GM06990 (cell line): ENCODE data around the gene NOD1.

ENCODE experiments used
- DNase-seq: peaks from one replicate; pipeline ENCODE4 v3.0.0-alpha.2; 2011; ENCODE audit not compliant: insufficient read length; ENCODE audit errors: extremely low read depth
- H3K27me3 ChIP-seq: replicated peaks from 2 replicates; pipeline ENCODE4 v1.6.0; 2011; ENCODE audit warnings: low read length; ENCODE audit not compliant: control insufficient read depth, insufficient read depth
- H3K36me3 ChIP-seq: 2 replicates; pipeline ENCODE4 v1.5.1; 2011; ENCODE audit warnings: low read length; ENCODE audit not compliant: control insufficient read depth, insufficient read depth
- H3K4me3 ChIP-seq: replicated peaks from 2 replicates; pipeline ENCODE4 v1.5.1; 2011; ENCODE audit warnings: low read depth, mild to moderate bottlenecking, control low read depth, low read length
- TF ChIP-seq, protein P1 (sequence below): IDR thresholded peaks from 2 replicates; pipeline ENCODE4 v1.5.1; 2011; ENCODE audit warnings: low read length, control low read depth, mild to moderate bottlenecking, inconsistent platforms; ENCODE audit not compliant: insufficient read depth, poor library complexity, severe bottlenecking

NOD1 gene

DNA sequence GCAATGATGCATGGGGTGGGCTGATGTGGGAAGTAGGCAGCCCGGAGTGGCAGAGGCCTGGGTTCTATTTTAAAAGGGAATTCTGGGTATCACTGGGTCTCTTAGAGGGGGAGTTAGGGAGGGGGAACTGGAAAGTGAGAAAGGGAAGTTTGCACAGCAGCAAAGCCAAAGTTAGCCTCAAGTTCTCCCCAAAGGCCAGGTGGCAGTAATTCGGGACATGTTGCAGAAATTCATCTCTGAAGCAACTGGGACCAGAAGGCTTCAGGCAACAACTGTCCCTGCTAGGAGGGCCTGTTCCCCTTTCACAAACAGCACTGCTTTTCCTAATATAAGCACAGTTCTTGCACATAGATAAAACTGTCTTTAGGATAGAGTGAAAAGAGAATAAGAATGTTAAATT lies 67.4 kb downstream of the NOD1 start:
- DNase-seq: no peak
- Histone ChIP-seq H3K27me3 (no peaks in the 10 kb centered on the region), H3K36me3 (no peaks in the 10 kb centered on the region), H3K4me3 (no peak overlapping the region)
- TF ChIP-seq, protein P1, sequence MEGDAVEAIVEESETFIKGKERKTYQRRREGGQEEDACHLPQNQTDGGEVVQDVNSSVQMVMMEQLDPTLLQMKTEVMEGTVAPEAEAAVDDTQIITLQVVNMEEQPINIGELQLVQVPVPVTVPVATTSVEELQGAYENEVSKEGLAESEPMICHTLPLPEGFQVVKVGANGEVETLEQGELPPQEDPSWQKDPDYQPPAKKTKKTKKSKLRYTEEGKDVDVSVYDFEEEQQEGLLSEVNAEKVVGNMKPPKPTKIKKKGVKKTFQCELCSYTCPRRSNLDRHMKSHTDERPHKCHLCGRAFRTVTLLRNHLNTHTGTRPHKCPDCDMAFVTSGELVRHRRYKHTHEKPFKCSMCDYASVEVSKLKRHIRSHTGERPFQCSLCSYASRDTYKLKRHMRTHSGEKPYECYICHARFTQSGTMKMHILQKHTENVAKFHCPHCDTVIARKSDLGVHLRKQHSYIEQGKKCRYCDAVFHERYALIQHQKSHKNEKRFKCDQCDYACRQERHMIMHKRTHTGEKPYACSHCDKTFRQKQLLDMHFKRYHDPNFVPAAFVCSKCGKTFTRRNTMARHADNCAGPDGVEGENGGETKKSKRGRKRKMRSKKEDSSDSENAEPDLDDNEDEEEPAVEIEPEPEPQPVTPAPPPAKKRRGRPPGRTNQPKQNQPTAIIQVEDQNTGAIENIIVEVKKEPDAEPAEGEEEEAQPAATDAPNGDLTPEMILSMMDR: no peak

DNA sequence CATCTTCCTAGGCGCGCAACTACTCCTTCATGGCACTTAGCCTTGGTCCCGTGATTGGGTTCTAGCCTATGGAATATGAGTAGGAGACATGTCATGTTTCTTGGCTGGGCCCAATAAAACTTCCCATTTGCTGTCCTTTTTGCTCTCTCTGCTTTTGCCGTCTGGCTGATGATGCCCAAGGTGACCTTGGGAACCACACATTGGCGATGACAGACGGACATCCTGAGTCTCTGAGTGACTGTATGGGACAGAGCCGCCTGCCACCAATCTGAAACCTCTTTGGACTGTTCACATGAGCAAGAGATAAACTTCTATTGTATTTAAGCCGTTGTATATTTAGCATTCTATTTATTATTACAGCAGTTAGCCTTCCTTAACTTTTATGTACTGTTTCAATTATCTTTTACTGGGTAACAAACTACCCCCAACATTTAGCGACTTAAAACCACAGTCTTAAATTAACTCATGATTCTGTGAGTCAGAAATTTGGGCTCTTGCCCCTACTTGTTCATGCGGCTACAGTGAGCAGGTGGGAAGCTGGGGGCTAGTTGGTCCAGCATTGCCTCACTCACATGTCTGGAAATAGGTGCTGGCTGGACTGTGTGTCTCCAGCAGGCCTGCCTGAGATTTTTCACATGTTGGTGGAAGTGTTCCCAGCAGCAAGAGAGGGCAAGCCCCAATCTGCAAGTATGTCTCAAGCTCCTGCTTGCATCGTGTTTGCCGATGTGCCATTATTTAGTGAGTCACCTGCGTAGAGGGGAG lies 71.7 kb downstream of the NOD1 start:
- no peak for DNase-seq
- Histone ChIP-seq H3K27me3 (no peaks in the 10 kb centered on the region), H3K36me3 (no peaks in the 10 kb centered on the region), H3K4me3 (no peak overlapping the region)
- TF ChIP-seq, protein P1: no peak

DNA sequence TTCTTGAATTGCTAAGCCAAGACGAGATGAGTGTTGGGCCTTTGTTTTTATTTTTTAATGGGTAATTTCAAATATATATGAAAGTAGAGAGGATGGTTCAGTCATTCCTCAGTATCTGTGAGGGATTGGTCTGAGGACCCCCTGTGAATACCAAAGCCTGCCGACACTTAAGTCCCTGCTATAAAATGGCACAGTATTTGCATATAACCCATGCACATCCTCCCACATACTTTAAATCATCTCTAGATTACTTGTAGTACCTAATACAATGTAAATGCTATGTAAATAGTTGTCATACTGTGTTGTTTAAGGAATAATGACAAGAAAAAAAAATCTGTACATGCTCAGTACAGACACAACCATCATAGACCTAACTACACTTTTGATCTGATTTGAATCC lies 73.4 kb downstream of the NOD1 start:
- no peak for DNase-seq
- no peaks in the 10 kb centered on the region for H3K27me3 ChIP-seq
- H3K36me3 ChIP-seq: no peaks in the 10 kb centered on the region
- TF ChIP-seq, protein P1: no peak
- no peak overlapping the region for H3K4me3 ChIP-seq

DNA sequence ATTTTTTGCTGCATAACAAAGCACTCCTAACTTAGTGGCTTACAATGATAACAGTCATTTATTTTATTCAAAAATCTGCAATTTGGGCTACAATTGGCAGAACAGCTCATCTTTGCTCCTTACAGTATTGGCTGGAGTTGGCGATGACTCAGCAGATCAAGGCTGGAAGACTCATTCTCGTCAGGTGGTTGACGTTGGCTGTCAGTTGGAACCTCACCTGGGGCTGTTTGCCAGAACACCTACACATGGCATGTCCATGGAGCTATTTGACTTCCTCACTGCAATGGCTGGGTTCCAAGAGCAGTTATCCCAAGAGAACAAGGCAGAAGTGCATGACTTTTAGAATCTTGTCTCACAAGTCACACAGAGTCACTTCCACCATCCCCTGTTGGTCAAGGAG lies 75.1 kb downstream of the NOD1 start:
- no peaks in the 10 kb centered on the region for H3K36me3 ChIP-seq
- no peak for DNase-seq
- H3K4me3 ChIP-seq: no peak overlapping the region
- no peaks in the 10 kb centered on the region for H3K27me3 ChIP-seq
- TF ChIP-seq, protein P1: no peak

DNA sequence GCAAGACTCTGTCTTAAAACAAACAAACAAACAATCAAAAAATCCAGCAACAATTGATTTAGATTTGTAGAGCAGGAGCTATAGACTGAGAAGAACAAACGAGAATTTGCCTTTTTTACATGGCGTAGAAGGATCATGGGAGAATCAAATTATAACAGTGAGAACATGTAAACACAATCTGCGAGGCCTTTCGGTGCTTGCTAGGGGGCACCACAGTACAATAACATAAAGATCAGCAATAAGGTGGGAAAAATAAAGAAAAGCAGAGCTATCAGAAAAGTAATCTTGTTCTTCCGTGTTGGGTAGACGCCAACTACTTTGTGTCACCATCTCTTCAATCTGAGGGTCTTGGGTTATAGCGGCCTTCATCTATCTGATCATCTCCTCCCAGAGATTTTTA lies 82.2 kb downstream of the NOD1 start:
- Histone ChIP-seq H3K27me3 (no peaks in the 10 kb centered on the region), H3K4me3 (no peak overlapping the region), H3K36me3 (no peaks in the 10 kb centered on the region)
- TF ChIP-seq, protein P1: no peak
- DNase-seq: no peak

DNA sequence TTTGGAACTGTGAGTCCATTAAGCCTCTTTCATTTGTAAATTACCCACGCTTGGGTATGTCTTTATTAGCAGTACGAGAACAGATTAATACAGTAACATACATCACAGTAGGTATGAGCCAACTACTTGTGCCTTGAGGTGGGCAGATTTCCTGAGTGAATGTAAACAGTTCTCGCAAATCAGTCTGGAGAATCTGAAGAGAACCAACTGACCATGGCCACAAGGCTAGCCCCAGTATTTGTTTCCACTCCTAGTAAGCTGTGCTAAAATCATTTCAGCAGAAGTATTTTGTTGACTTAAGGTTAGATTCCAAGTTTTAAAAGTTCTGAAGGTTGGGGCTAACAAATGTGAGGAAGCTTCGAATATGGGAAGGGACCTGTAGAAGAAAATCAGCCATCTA lies 82.9 kb downstream of the NOD1 start:
- no peak for DNase-seq
- Histone ChIP-seq H3K27me3 (no peaks in the 10 kb centered on the region), H3K36me3 (no peaks in the 10 kb centered on the region), H3K4me3 (no peak overlapping the region)
- TF ChIP-seq, protein P1: no peak
